ENCODE measurements around the gene HAGHL.

Gene HAGHL

DNA sequence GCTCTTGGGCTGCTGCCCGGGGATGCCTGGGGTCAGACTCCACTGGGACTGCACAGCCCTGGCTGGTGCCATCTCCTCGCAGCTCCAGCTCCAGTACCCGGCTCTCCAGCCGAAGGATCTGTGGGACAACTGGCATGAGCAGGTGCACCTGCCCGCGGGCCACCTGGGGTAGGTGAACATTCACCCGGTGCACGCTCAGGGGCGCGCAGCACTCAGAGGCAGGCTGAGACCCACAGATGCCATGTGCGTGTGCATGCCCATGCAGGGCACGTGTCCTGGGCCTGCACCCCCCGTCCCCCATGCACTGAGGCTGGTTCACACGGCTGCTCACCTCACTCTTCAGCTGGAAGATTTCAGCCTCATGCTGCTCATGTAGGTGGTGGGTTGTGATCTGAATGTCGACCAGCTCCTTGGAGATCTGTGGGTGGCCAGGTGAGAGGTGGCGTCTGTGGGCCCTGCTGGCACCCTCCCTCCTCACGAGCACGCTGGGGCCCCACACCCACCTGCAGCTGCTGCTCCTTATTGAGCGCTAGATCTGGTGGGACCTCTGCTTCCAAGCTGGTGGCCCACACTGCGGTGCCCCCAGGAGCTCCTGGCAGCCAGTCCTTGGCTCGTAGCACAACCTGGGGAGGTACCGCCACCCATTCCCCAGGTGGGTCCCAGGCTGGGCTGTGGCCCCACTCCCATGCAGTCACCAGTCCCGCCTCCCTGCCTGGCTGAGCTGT, 1.3 kb upstream of the HAGHL start:
- Histone ChIP-seq H3K9me3 (no peaks in the 10 kb centered on the region), H3K27me3 (ENCODE audit: low read depth) (no peaks in the 10 kb centered on the region), H3K4me1 (peaks cover 12% of the 10 kb centered on the region), H3K36me3 (replicated peaks) (peaks cover 31% of the 10 kb centered on the region), H3K4me3 (no peak overlapping the region)
- in situ Hi-C loops (cut with MboI; ENCODE audit: low sequenced_read_pairs), result no loop called here
- DNase-seq (ENCODE audit: low spot score in 2 of 2), result no peak

DNA sequence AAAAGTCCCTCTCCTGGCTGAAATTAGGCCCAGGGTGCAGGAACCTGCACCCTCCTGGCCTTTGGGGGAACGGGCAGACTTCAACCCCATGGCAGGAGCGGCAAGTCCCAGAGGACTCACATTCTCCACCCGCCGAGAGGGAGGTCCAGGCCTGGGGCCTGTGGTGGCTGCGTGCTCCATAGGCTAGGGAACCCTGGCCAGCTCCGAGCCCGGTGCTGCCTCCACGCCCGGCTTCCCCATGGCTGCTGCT, 793 bp upstream of the HAGHL start:
- Histone ChIP-seq H3K9me3 (no peaks in the 10 kb centered on the region), H3K4me3 (no peak overlapping the region; the same call in 1 of the 2 replicates), H3K4me1 (peaks cover 12% of the 10 kb centered on the region), H3K36me3 (replicated peaks) (peaks cover 35% of the 10 kb centered on the region), H3K27me3 (ENCODE audit: low read depth) (no peaks in the 10 kb centered on the region)
- DNase-seq (ENCODE audit: low spot score in 2 of 2), result peak in 1 of 2 experiments; percentile 40
- in situ Hi-C loops (cut with MboI; ENCODE audit: low sequenced_read_pairs), result no loop called here

DNA sequence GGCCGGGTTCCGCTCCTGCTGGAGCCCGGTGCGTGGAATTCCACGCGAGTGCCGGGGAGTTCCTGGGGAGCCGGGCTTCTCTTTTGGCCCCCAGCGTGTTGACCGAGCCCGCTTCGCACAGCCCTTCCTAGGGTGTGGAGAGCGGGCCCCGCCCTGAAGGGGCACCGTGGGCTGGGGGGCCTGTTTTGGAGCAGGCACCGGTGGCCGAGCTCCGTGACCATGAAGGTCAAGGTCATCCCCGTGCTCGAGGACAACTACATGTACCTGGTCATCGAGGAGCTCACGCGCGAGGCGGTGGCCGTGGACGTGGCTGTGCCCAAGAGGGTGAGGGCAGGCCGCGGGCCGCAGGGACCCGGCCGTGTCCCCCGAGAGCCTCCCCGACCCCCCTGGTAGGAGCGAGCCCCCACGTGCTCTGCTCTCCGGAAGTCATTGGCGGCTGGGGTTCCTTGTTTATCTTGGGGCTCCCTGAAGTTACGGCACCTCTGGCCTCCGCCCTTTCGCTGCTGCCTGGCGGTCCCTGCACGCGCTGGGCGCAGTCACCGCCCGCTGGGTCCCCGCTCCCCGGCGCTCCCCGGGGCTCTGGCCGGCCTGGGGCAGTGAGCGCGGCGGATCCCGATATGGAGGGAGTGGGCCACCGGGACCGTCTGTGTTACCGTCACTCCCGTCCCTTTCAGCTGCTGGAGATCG, 528 bp downstream of the HAGHL start:
- in situ Hi-C loops (cut with MboI; ENCODE audit: low sequenced_read_pairs), result no loop called here
- Histone ChIP-seq H3K9me3 (no peaks in the 10 kb centered on the region), H3K4me1 (peaks cover 5% of the 10 kb centered on the region), H3K36me3 (replicated peaks) (peaks cover 36% of the 10 kb centered on the region), H3K27me3 (ENCODE audit: low read depth) (no peaks in the 10 kb centered on the region), H3K4me3 (peak overlapping the region; percentile 71)
- peak in 1 of 2 experiments; percentile 39 for DNase-seq (ENCODE audit: low spot score in 2 of 2)

DNA sequence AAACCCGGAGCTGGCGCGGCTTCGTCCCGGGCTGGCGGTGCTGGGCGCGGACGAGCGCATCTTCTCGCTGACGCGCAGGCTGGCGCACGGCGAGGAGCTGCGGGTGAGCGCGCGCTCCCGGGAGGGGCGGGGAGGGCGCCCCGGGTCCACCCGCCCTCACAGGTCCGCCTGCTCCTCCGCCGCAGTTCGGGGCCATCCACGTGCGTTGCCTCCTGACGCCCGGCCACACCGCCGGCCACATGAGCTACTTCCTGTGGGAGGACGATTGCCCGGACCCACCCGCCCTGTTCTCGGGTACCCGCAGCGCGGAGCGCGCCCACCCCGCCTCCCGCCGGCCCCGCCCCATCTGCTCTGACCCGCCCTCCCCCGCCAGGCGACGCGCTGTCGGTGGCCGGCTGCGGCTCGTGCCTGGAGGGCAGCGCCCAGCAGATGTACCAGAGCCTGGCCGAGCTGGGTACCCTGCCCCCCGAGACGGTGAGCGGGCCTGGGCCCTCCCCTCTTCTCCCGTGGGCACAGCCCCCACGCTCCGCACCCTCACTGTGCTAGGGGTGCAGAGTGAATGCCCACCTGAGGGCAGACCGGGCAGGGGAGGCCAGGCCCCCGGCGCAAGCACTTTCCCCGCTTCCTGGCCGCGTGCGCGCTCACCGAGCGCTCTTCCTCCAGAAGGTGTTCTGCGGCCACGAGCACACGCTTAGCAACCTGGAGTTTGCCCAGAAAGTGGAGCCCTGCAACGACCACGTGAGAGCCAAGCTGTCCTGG, 1.4 kb downstream of the HAGHL start:
- Histone ChIP-seq H3K4me1 (peaks cover 5% of the 10 kb centered on the region), H3K27me3 (ENCODE audit: low read depth) (no peaks in the 10 kb centered on the region), H3K36me3 (replicated peaks) (peaks cover 35% of the 10 kb centered on the region), H3K4me3 (peak overlapping the region; percentile 71), H3K9me3 (no peaks in the 10 kb centered on the region)
- DNase-seq (ENCODE audit: low spot score in 2 of 2), result peak; percentile 82 to 94
- in situ Hi-C loops (cut with MboI; ENCODE audit: low sequenced_read_pairs), result no loop called here

DNA sequence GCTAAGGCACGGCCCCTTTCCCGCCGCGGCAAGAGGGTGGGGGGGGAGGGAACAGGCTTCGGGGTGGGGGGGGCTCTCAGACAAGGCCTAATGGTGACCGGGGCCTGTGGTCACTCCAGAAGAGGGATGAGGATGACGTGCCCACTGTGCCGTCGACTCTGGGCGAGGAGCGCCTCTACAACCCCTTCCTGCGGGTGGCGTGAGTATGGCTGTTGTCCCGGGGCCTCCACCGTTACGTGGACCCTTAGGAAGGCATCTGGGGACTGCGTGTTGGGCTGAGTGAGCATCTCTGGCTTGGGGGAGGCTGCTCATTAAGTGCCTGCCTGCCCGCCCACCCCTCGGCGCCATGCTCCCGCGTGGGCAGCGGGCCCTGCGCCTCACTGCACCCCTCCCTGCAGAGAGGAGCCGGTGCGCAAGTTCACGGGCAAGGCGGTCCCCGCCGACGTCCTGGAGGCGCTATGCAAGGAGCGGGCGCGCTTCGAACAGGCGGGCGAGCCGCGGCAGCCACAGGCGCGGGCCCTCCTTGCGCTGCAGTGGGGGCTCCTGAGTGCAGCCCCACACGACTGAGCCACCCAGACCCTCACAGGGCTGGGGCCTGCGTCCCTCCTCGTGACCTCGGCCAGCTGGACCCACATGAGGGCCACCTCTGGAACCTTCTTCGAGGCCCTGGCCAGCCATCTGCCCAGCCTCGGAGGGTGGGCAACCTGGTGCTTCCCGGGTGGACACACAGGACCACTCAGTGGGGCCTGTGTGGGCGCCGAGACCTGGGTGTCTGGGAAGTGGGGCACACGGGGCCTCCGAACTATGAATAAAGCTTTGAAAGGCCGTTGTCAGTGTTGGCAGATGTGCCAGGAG, 2.2 kb downstream of the HAGHL start:
- H3K9me3 ChIP-seq, result no peaks in the 10 kb centered on the region
- peaks cover 41% of the 10 kb centered on the region for H3K36me3 ChIP-seq (replicated peaks)
- H3K4me3 ChIP-seq, result peak overlapping the region; percentile 71
- peaks cover 5% of the 10 kb centered on the region for H3K4me1 ChIP-seq
- no peaks in the 10 kb centered on the region for H3K27me3 ChIP-seq (ENCODE audit: low read depth)
- in situ Hi-C loops (cut with MboI; ENCODE audit: low sequenced_read_pairs), result no loop called here
- peak in 1 of 2 experiments; percentile 47 for DNase-seq (ENCODE audit: low spot score in 2 of 2)

DNA sequence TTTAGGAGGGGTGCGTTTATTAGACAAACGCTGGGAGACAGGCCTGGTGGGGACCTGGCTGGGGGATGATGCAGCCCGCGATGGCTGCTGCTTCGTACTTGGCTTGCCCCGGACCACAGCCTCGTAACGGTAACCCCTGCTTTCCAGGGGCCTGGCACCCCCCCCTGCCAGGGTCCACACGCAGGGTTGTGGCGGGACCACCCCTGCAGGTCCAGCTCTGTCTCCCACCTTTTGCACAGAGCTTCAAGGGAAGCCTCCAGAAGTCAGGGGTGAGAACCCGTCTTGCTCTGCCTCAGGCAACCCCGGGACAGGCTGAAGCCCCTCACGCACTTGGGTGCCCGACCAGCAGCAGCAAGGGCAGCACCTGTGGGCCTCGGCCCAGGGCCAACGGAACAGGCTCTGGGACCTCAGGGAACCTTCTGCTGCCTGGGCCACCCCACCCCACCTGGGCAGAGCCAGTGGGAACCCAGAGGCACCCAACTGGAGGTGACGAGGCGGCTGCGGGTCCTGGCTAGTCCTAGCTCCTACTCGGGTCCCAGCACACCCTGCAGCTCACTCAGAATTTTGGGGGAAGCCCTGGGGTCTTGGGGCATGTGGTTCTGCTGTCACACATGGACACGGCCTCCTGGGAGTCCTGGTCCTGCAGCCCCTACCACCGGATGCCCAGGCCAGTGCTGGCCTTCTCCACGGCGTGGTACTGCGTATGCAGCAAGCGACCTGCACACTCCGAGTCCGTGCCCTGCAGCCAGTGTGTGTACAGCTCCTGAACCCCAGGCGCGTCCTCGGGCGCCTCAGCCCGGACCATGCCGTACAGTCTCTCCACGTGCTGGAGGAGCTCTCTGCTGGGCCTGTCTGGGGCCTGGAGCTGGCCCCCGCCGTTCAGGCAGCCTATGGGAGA, 3.1 kb downstream of the HAGHL start:
- in situ Hi-C loops (cut with MboI; ENCODE audit: low sequenced_read_pairs), result loop anchor here (5.0 kb wide), 1 partner anchor 57 kb away; the partner anchor contains the start of genes CHTF18 and RPUSD1
- Histone ChIP-seq H3K27me3 (ENCODE audit: low read depth) (no peaks in the 10 kb centered on the region), H3K4me3 (peak overlapping the region; percentile 71; the same call in 1 of the 2 replicates), H3K36me3 (replicated peaks) (peaks cover 49% of the 10 kb centered on the region), H3K4me1 (peaks cover 5% of the 10 kb centered on the region), H3K9me3 (no peaks in the 10 kb centered on the region)
- DNase-seq (ENCODE audit: low spot score in 2 of 2), result no peak

DNA sequence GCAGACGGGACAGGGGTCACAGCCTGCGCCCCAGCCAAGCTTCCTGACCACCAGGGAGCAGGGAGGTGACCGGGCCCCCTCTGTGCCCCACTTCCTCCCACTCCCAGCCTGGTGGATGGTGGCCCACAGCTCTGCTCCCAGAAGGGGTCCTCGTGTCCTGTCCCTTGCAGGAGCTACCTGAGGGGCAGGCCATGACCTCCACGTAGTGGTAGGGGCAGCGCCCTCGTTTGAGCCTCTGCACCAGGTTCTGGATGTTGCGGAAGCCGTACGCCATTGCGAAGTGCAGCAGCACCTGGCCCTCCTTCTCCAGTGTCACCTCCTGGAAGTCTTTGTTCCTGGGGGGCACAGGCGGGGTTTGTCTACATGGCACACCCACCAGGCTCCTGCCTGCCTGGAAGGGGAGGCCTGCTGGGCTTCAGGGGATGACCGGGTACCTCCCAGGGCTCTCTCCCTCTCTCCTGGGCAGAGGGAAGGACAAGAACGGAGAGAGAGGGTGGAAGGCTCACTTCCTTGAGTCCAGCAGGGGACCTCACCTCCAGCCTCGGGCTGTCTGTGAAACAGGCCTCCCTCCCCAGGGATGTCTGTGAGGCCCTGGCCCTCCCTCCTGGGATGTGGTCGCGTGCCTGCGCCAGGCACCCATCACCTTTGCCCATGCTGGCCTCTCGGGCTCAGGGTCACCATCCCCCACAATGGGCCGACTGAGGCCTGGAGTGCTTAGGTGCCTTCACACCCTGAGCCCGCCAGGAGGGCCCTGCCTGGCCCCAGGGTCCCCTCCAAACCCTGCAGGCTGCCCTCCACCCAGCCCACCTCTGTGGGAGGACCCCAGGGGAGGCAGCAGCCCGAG, 4.0 kb downstream of the HAGHL start:
- H3K36me3 ChIP-seq (replicated peaks), result peaks cover 57% of the 10 kb centered on the region

DNA sequence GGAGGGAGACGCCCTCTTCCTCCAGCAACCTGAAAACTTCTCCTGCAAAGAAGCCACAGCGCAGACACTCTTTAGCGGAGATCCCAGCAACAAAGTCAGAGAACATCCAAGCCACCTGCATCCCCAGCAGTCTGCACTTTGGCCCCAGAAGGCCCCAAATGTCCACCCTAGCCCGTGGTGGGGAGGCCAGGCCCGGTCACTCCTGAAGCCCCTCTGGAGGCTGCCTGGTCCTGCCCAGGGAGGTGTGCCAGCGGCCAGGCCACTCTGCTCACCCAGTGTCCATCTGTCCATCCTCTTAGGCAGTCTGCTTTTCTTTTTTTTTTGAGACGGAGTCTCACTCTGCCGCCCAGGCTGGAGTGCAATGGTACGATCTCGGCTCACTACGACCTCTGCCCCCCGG, 5.4 kb downstream of the HAGHL start:
- peaks cover 5% of the 10 kb centered on the region for H3K4me1 ChIP-seq

More for the DNA sequence above, 4.0 kb downstream of the HAGHL start:
- DNase-seq (ENCODE audit: low spot score in 2 of 2), result no peak
- H3K4me3 ChIP-seq, result no peak overlapping the region
- no peaks in the 10 kb centered on the region for H3K9me3 ChIP-seq
- in situ Hi-C loops (cut with MboI; ENCODE audit: low sequenced_read_pairs), result loop anchor here (5.0 kb wide), 1 partner anchor 56 kb away; the partner anchor contains the start of genes CHTF18 and RPUSD1
- H3K27me3 ChIP-seq (ENCODE audit: low read depth), result no peaks in the 10 kb centered on the region
- peaks cover 5% of the 10 kb centered on the region for H3K4me1 ChIP-seq

DNA sequence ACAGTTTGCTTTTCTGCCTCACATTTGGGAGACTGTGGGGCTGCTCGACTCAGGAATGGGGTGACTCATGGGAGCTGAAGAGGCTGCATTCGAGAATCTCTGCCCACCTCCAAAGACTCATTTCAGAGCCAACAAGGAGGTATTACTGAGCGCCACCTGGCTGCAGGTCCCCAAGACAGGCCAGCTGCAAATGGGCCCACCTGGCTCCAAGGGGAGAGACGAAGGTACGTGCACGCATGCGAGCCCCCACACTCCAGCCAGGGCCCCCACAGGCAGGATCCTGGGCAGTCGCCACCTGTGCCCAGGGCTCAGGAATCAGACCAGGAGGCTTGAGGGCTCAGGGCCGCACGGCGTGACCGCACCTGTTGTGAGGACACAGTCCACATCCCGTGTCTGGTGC, 6.0 kb downstream of the HAGHL start:
- H3K4me1 ChIP-seq, result peaks cover 5% of the 10 kb centered on the region
- H3K36me3 ChIP-seq (replicated peaks), result peaks cover 75% of the 10 kb centered on the region
- in situ Hi-C loops (cut with MboI; ENCODE audit: low sequenced_read_pairs), result loop anchor here (5.0 kb wide), 1 partner anchor 54 kb away; the partner anchor contains the start of genes CHTF18 and RPUSD1
- no peaks in the 10 kb centered on the region for H3K9me3 ChIP-seq
- H3K4me3 ChIP-seq, result no peak overlapping the region
- no peaks in the 10 kb centered on the region for H3K27me3 ChIP-seq (ENCODE audit: low read depth)
- no peak for DNase-seq (ENCODE audit: low spot score in 2 of 2)

More for the DNA sequence above, 5.4 kb downstream of the HAGHL start:
- Histone ChIP-seq H3K36me3 (replicated peaks) (peaks cover 72% of the 10 kb centered on the region), H3K4me3 (no peak overlapping the region), H3K27me3 (ENCODE audit: low read depth) (no peaks in the 10 kb centered on the region), H3K9me3 (no peaks in the 10 kb centered on the region)
- DNase-seq (ENCODE audit: low spot score in 2 of 2), result no peak
- in situ Hi-C loops (cut with MboI; ENCODE audit: low sequenced_read_pairs), result loop anchor here (5.0 kb wide), 1 partner anchor 55 kb away; the partner anchor contains the start of genes CHTF18 and RPUSD1

DNA sequence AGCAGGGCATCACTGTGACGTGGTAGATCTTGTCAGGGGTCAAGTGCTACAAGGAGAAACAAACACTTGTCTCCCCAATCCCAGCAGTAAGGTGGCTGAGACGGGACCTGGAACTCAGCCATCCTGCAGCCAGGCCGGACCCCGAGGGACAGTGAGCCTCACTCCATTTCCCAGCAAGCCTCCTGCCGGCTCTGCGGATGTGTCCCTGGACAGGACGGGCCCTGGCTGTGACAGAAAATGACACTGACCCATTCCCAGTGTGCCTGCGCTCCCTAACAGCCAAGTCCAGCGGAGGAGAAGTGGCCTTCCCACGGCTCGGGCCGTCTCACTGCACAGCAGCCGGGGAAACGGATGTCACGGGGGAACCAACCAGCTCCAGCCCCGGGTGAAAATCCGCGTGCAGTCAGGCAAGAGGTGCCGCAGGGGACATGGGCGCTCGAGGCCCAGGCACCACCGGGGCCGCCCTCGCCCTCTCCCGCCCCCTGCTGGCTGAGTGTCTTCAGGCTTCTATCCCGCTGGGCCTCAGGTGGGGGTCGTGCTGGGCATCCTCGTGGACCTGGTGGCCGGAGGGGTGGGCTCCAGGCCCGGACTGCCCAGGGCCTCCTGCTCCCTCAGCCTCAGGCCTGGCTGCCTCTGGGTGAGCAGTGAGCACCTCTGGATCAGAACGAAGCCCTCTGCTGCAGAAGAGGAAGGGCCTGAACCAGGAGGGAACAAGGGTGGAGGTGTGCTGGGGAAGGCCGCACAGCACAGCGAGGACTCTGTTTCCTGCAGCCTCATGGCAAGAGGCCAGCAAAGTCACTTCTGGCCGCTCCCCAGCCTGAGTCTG, 6.7 kb downstream of the HAGHL start:
- H3K4me1 ChIP-seq, result peaks cover 5% of the 10 kb centered on the region
- no peaks in the 10 kb centered on the region for H3K27me3 ChIP-seq (ENCODE audit: low read depth)
- H3K4me3 ChIP-seq, result no peak overlapping the region
- peak in 1 of 2 experiments; percentile 78 for DNase-seq (ENCODE audit: low spot score in 2 of 2)
- H3K9me3 ChIP-seq, result no peaks in the 10 kb centered on the region
- in situ Hi-C loops (cut with MboI; ENCODE audit: low sequenced_read_pairs), result loop anchor here (5.0 kb wide), 1 partner anchor 54 kb away; the partner anchor contains the start of genes CHTF18 and RPUSD1
- peaks cover 77% of the 10 kb centered on the region for H3K36me3 ChIP-seq (replicated peaks)
